Nephron progenitor cell (in vitro differentiated cells): ENCODE data around the gene GAGE13.
"Not testable (repeated sequence)": the region's sequence is repeated elsewhere in the genome, so short reads cannot be mapped to it uniquely, and the experiment has no call there.

Experiments
- DNase-seq: peaks from one replicate; pipeline ENCODE4 v3.0.0; 2021
- H3K27ac Mint-ChIP-seq: 2 replicates; pipeline ENCODE4 v1.8.0; 2021; ENCODE audit warnings: mild to moderate bottlenecking, moderate library complexity, mixed read lengths
- H3K27me3 Mint-ChIP-seq: 2 replicates; pipeline ENCODE4 v1.8.0; 2021; ENCODE audit warnings: mild to moderate bottlenecking, low read depth, mixed read lengths; ENCODE audit not compliant: poor library complexity
- H3K36me3 Mint-ChIP-seq: 2 replicates; pipeline ENCODE4 v1.8.0; 2021; ENCODE audit warnings: low read depth, mixed read lengths
- H3K4me1 Mint-ChIP-seq: 2 replicates; pipeline ENCODE4 v1.8.0; 2021; ENCODE audit warnings: mixed read lengths
- H3K4me3 Mint-ChIP-seq: 2 replicates; pipeline ENCODE4 v1.8.0; 2021; ENCODE audit warnings: mild to moderate bottlenecking, moderate library complexity, mixed read lengths
- H3K9me3 Mint-ChIP-seq: 2 replicates; pipeline ENCODE4 v1.8.0; 2021; ENCODE audit warnings: mild to moderate bottlenecking, moderate library complexity, mixed read lengths
- CTCF ChIP-seq: fragments of 200-600 bp; sonication (generic); IDR thresholded peaks from 2 replicates; pipeline ENCODE4 v1.5.0; 2021; ENCODE audit warnings: antibody characterized with exemption

GAGE13 gene

GRCh38 chrX:49290215-49290614, 41.2 kb upstream of the GAGE13 start:
- no peak overlapping the region for H3K4me3 Mint-ChIP-seq
- TF ChIP-seq CTCF: no peak
- H3K27me3 Mint-ChIP-seq: peaks cover 7% of the 10 kb centered on the region
- H3K36me3 Mint-ChIP-seq: no peaks in the 10 kb centered on the region
- H3K4me1 Mint-ChIP-seq: peaks cover 9% of the 10 kb centered on the region
- DNase-seq: no peak
- H3K9me3 Mint-ChIP-seq: peaks cover 52% of the 10 kb centered on the region
- H3K27ac Mint-ChIP-seq: no peak overlapping the region

- Mint-ChIP-seq H3K4me1 (peaks cover 9% of the 10 kb centered on the region), H3K27me3 (peaks cover 7% of the 10 kb centered on the region), H3K9me3 (peaks cover 67% of the 10 kb centered on the region), H3K36me3 (peaks cover 3% of the 10 kb centered on the region), H3K27ac (no peak overlapping the region), H3K4me3 (no peak overlapping the region)
- DNase-seq: peak; percentile 75
- peak; percentile 60 for TF ChIP-seq CTCF
Measured at GRCh38 chrX:49291615-49292337, 39.6 kb upstream of the GAGE13 start.

GRCh38 chrX:49292400-49293362, 38.7 kb upstream of the GAGE13 start:
- no peak overlapping the region for H3K27ac Mint-ChIP-seq
- H3K4me1 Mint-ChIP-seq: peaks cover 9% of the 10 kb centered on the region
- H3K9me3 Mint-ChIP-seq: peaks cover 66% of the 10 kb centered on the region
- no peak for DNase-seq
- H3K36me3 Mint-ChIP-seq: peaks cover 4% of the 10 kb centered on the region
- H3K4me3 Mint-ChIP-seq: no peak overlapping the region
- peaks cover 7% of the 10 kb centered on the region for H3K27me3 Mint-ChIP-seq
- TF ChIP-seq CTCF: no peak

- DNase-seq, H3K4me3 Mint-ChIP-seq: not testable (repeated sequence)
Measured at GRCh38 chrX:49299293-49299692, 32.1 kb upstream of the GAGE13 start.

GRCh38 chrX:49300703-49301102, 30.7 kb upstream of the GAGE13 start:
- TF ChIP-seq CTCF: no peak
- H3K36me3 Mint-ChIP-seq: peaks cover 9% of the 10 kb centered on the region
- H3K9me3 Mint-ChIP-seq: peaks cover 64% of the 10 kb centered on the region
- H3K27me3 Mint-ChIP-seq: peaks cover 6% of the 10 kb centered on the region
- no peak overlapping the region for H3K27ac Mint-ChIP-seq
- DNase-seq: no peak
- H3K4me3 Mint-ChIP-seq: no peak overlapping the region
- no peaks in the 10 kb centered on the region for H3K4me1 Mint-ChIP-seq

More at GRCh38 chrX:49299293-49299692, 32.1 kb upstream of the GAGE13 start:
- not testable (repeated sequence) for H3K36me3 Mint-ChIP-seq, H3K4me1 Mint-ChIP-seq, H3K27ac Mint-ChIP-seq, H3K27me3 Mint-ChIP-seq
- peaks cover 65% of the 10 kb centered on the region for H3K9me3 Mint-ChIP-seq

- no peak for DNase-seq
- no peak for TF ChIP-seq CTCF
- H3K36me3 Mint-ChIP-seq: peaks cover 3% of the 10 kb centered on the region
- no peaks in the 10 kb centered on the region for H3K4me1 Mint-ChIP-seq
- H3K27me3 Mint-ChIP-seq: peaks cover 6% of the 10 kb centered on the region
- H3K9me3 Mint-ChIP-seq: peaks cover 58% of the 10 kb centered on the region
- H3K27ac Mint-ChIP-seq: no peak within 1 kb of the TSS
- H3K4me3 Mint-ChIP-seq: no peak within 1 kb of the TSS
Measured at GRCh38 chrX:49303346-49303745, 28.0 kb upstream of the GAGE13 start, which contains the start of gene GAGE10. TSS of gene GAGE10 (plus strand) at chrX:49303646. CDS start at chrX:49304860, 1,214 bp downstream.

GRCh38 chrX:49307775-49308174, 23.6 kb upstream of the GAGE13 start:
- not testable (repeated sequence) for H3K27ac Mint-ChIP-seq, H3K4me3 Mint-ChIP-seq, DNase-seq, H3K36me3 Mint-ChIP-seq, H3K27me3 Mint-ChIP-seq
- peaks cover 22% of the 10 kb centered on the region for H3K4me1 Mint-ChIP-seq
- peaks cover 63% of the 10 kb centered on the region for H3K9me3 Mint-ChIP-seq
